Sigmoid colon (tissue), 4 donors: ENCODE data around the gene IDE.

ENCODE experiments used
- CTCF ChIP-seq, 4 experiments: fragments of 450-650 bp in 3 of 4; fragments of 200-600 bp in 1 of 4; IDR thresholded peaks; one replicate each; pipeline ENCODE4 v1.5.1; 2016 to 2019; ENCODE audit warnings: antibody characterized with exemption in 4 of 4, mild to moderate bottlenecking in 3 of 4, moderate library complexity in 2 of 4
- POLR2A ChIP-seq, 2 donors: fragments of 450-650 bp; IDR thresholded peaks; one replicate each; pipeline ENCODE4 v1.6.1; 2016; ENCODE audit warnings: antibody characterized with exemption in 2 of 2, mild to moderate bottlenecking in 2 of 2, moderate library complexity in 2 of 2
- POLR2AphosphoS5 ChIP-seq, 4 donors: sonication (generic); formaldehyde crosslinking; IDR thresholded peaks; one replicate each; pipeline ENCODE4 v1.6.1; 2017; ENCODE audit warnings: antibody characterized with exemption in 4 of 4

- TF ChIP-seq CTCF (IDR thresholded peaks at IDR 0.05) (no peak), POLR2A (IDR thresholded peaks at IDR 0.05) (no peak), POLR2AphosphoS5 (IDR thresholded peaks at IDR 0.05) (no peak)
Measured at GRCh38 chr10:92615515-92615914, 41.6 kb upstream of the IDE start.
